22Rv1 (cell line): ENCODE measurements around the gene FRS2.

ENCODE experiments used
- H3K27ac ChIP-seq: fragments of 450-650 bp; 2 replicates; pipeline ENCODE4 v1.5.1; 2017
- ZFX ChIP-seq: fragments of 450-650 bp; IDR thresholded peaks from 2 replicates; pipeline ENCODE4 v1.6.1; 2017; ENCODE audit warnings: antibody characterized with exemption, borderline replicate concordance
- TF ChIP-seq, protein P1 (sequence below): fragments of 450-650 bp; IDR thresholded peaks from 2 replicates; pipeline ENCODE4 v1.5.1; 2017; ENCODE audit warnings: mild to moderate bottlenecking

FRS2 gene

GRCh38 chr12:69474456-69474855 is 4.3 kb downstream of the FRS2 start:
- no peak overlapping the region for H3K27ac ChIP-seq
- no peak for TF ChIP-seq ZFX
- TF ChIP-seq, protein P1, sequence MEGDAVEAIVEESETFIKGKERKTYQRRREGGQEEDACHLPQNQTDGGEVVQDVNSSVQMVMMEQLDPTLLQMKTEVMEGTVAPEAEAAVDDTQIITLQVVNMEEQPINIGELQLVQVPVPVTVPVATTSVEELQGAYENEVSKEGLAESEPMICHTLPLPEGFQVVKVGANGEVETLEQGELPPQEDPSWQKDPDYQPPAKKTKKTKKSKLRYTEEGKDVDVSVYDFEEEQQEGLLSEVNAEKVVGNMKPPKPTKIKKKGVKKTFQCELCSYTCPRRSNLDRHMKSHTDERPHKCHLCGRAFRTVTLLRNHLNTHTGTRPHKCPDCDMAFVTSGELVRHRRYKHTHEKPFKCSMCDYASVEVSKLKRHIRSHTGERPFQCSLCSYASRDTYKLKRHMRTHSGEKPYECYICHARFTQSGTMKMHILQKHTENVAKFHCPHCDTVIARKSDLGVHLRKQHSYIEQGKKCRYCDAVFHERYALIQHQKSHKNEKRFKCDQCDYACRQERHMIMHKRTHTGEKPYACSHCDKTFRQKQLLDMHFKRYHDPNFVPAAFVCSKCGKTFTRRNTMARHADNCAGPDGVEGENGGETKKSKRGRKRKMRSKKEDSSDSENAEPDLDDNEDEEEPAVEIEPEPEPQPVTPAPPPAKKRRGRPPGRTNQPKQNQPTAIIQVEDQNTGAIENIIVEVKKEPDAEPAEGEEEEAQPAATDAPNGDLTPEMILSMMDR, result no peak

- no peak overlapping the region for H3K27ac ChIP-seq
- TF ChIP-seq, protein P1, result no peak
- TF ChIP-seq ZFX, result no peak
These were observed 5.2 kb downstream of the FRS2 start for GRCh38 chr12:69475237-69475975.

- TF ChIP-seq, protein P1, result no peak
- TF ChIP-seq ZFX, result no peak
- H3K27ac ChIP-seq, result no peak overlapping the region
These were observed 6.3 kb downstream of the FRS2 start for GRCh38 chr12:69476276-69477017.

- TF ChIP-seq, protein P1, result no peak
- TF ChIP-seq ZFX, result no peak
These were observed 9.5 kb downstream of the FRS2 start for GRCh38 chr12:69479675-69480074.

DNA sequence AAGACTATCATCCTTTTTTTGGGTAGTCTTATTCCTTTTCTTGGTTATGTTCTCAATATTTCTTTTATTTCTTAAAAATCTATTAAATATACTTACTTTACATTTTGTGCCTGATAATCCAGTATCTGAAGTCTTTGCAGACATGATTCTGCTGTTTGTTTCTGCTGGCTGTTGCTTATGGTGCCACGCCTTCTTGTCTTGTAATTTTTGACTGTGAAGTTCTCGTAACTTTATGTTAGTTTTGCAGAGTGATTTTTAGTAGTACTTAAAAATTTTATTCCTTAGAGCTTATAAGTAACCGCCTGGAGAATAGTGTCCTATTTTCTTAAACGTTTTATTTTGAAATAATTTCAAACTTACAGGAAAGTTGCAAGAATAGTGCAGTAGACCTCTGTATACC is 10.5 kb downstream of the FRS2 start:
- TF ChIP-seq, protein P1, result no peak
- TF ChIP-seq ZFX, result no peak
- no peak overlapping the region for H3K27ac ChIP-seq

More at GRCh38 chr12:69479675-69480074, 9.5 kb downstream of the FRS2 start:
- H3K27ac ChIP-seq, result no peak overlapping the region

GRCh38 chr12:69481133-69481532 is 10.9 kb downstream of the FRS2 start:
- no peak for TF ChIP-seq ZFX
- TF ChIP-seq, protein P1, result no peak
- no peak overlapping the region for H3K27ac ChIP-seq

DNA sequence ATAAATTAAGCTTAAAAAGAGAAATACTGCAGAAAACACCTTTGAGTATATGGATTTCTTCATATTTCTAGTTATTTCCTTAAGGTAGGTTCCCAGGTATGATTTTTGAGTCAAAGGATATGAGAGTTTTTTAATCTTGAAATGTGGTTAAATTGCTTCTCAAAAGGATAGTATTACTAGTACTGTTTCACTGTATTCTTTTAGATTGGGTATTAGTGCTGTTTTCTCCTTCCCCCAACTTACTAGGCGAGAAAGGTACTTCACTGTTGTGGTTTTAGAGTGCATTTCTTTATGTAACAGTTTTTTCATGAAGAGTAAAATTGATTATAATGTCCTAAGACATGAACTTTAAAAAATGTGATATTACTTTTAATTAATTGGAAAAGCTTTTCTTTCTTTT is 13.5 kb downstream of the FRS2 start:
- no peak for TF ChIP-seq ZFX
- TF ChIP-seq, protein P1, result no peak

More for the DNA sequence above, 13.5 kb downstream of the FRS2 start:
- H3K27ac ChIP-seq, result no peak overlapping the region
